GM21515 (cell line): ENCODE measurements around the gene CDK1.
A peak's percentile ranks its signal among the peaks of the same experiment; 100 is the strongest.

Experiments
- ATAC-seq: cut with Tn5 transposase; IDR thresholded peaks from one replicate; pipeline ENCODE4 v1.9.1; 2021; ENCODE audit not compliant: unreplicated experiment

CDK1 gene

DNA sequence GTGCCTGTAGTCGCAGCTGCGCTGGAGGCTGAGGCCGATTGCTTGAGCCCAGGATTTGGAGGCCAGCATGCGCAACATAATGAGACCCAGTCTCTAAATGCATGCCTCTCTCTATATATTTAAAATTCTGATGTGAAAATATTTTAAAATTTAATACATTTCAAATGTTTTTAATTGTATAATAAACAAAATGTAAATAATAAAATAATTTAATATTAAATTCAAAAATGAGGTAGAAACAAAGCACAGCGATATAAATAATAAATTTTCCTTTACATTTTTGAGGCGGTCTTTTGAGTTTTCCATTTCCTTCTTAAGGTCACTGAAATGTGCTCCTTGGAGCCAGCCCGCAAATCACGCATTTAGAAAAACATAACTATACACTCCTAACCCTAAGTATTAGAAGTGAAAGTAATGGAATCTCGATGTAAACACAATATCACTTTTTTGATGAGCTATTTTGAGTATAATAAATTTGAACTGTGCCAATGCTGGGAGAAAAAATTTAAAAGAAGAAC lies 523 bp upstream of the CDK1 start:
- peak; percentile 15 for ATAC-seq

- ATAC-seq: peak; percentile 25
These were observed 906 bp downstream of the CDK1 start for GRCh38 chr10:60778971-60779796.

DNA sequence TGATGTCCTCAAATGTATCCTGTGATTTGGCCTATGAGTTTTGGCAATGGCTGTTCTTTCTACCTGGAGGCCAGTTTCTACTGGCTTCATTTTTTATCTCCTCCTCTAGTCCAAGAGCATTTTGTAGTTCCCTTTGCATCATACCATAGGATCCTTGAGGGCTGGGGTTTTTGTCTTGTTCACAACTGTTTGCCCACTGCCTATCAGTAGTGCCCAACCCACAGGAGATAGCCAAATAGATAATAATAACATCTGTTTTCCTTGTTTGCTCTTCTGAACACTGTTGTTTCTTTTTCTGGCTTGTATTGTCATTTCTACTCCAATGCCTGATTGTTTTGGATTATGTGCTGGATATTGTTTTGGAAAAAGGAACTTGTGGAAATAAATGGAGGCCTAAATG lies 3.4 kb downstream of the CDK1 start:
- ATAC-seq: no peak

GRCh38 chr10:60784641-60785040 lies 6.4 kb downstream of the CDK1 start:
- ATAC-seq: no peak

- ATAC-seq: no peak
These were observed 10.3 kb downstream of the CDK1 start for GRCh38 chr10:60788544-60788943.

- ATAC-seq: no peak
These were observed 11.1 kb downstream of the CDK1 start for GRCh38 chr10:60789340-60789739.

DNA sequence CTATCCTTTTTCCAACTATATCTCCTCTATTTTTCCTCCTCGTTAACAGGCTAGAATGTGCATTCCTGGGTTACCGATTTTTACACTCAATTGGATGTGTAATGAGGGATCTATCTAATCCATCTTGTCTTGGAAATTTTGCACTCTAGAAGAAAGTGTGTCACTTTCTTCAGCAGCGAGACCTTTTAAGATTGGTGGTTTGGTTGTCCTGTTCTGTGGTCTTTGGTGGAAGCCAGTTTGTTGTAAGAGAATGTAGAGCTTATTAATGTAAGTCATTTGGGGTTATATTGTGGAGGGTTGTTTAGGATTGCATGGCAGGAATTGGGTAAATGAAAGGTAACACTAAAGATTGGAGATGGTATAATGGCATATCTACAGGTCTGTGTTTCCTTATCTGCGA lies 16.7 kb downstream of the CDK1 start:
- ATAC-seq: no peak

DNA sequence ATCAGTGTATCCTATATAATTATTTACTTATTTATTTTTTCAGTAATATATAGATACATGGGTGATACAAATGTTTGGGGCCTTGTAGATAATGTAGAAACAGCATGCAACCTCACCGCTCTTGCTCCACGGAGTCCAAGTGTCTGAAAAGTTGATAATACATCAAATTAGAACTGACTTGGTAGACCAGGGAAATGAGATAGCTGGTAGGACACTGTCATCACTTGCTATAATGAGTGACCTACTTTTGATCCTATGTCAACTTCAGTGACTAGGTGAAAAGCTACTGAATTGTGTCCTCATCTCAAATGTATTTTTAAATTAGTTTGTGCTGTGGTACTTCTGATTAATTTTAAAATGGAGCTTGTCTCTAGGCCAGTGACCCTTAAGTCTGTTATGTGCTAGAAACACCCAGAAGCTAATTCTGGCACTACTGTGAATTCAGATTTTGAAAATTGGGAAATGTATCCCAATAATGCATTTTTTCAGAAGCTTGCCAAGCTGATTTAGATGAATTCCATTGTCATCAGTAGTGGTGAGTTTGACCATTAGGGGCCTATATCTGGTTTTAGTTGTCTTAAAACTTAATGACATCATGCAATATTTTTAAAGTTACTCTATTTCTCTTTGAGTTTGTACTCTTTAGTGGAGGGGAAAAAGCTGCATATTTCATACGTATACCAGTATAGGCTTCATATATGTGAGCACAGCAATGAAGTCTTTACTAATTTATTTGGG lies 17.4 kb downstream of the CDK1 start:
- no peak for ATAC-seq

- ATAC-seq: no peak
These were observed 18.2 kb downstream of the CDK1 start for GRCh38 chr10:60796481-60796880.

DNA sequence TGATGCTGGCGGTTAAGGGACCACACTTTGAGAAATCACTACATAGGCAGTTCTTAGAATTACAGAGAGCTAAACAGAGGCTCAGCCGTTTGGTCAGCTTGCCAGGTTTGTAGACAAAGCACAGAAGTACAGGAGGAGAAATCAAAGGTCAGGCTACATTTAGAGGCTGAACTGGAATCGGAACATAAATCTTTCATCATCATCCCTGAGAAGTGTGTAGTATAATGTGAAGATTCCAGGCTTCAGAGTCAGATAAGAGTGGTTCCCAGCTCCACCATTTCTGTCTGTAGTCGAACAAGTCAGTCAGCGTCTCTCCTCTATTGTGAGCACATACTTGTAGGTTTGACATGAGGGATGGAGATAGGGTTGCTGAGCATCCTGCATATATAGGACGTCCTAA lies 18.9 kb downstream of the CDK1 start:
- no peak for ATAC-seq

DNA sequence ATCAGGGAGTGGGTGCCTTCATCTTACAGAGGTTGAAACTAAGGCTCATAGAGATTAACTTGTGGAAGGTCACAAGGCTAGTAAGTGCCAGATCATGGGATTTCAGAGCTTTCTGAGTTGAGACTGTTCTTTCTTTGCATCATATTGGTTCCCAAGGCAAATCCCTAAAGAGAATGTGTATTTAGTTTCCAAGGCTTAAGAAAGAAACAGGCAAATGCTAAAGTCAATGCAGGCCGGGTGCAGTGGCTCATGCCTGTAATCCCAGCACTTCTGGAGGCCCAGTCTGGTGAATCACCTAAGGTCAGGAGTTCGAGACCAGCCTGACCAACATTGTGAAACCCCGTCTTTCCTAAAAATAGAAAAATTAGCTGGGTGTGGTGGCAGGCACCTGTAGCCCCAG lies 19.8 kb downstream of the CDK1 start:
- no peak for ATAC-seq

GRCh38 chr10:60798870-60799269 lies 20.6 kb downstream of the CDK1 start:
- no peak for ATAC-seq

GRCh38 chr10:60799971-60800650 lies 21.8 kb downstream of the CDK1 start:
- ATAC-seq: no peak

DNA sequence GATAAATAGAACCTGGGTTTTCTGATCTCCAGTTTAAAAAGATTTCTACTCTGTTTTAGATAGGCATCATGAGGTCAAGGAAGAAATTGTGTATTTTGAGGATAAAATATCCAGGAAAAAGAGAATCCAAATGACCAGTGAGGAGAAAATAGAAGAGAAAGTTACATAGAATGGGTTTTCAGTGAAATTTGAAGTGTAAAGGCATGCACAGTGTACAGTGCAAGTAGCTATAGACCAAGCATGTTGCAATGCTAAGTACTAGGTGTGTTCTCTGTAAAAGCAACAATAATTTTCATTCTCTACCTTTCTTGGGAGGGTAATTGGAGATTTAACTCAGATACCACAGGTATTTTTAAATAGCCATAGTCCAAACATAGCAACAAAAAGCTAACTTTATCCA lies 22.6 kb downstream of the CDK1 start:
- ATAC-seq: no peak

GRCh38 chr10:60801522-60801921 lies 23.2 kb downstream of the CDK1 start:
- no peak for ATAC-seq

GRCh38 chr10:60803433-60803832 lies 25.2 kb downstream of the CDK1 start:
- no peak for ATAC-seq

GRCh38 chr10:60803865-60804264 lies 25.6 kb downstream of the CDK1 start:
- no peak for ATAC-seq

DNA sequence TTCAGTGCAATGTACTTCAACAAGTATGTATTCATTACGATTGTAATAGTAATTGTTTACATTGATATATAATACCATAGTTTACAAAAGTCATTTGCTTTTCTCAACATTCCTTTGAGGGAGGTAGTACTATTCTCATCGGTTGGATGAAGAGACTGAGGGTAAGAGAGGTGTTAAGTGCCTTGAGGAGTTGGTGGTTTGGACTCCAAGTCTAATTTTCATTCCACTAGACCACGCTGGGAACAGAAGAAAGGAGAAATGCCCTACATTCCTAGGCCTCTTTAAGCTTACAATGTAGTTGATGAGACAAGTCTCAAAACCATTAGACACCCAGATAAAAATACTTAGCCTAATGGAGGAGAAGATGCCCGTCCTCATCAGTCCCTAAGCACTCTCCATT lies 28.6 kb downstream of the CDK1 start:
- no peak for ATAC-seq

GRCh38 chr10:60807499-60807898 lies 29.2 kb downstream of the CDK1 start:
- ATAC-seq: no peak

- ATAC-seq: no peak
These were observed 29.8 kb downstream of the CDK1 start for GRCh38 chr10:60808036-60808435.

DNA sequence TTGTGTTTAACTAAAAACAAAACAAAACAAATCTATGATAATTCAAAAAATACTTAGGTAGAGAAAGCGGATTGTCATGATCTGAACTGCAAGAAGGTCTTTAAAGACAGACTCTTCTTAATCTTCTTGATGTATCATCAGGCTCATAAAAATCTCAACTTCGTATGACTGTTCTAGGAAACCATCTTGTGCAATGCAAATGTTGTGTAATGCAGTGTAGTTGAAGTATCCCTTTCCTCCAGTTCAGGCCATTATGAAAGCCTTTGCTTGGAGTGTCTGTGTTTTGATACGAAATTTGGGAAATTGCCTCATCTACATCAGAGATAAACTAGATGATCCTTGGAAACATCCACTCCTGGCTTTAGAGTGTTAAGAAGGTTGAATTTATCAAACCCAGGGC lies 30.9 kb downstream of the CDK1 start:
- ATAC-seq: no peak
